HCT116 (cell line): ENCODE measurements around the gene GATAD1. TPM values are rescaled to one million over a fixed set of nuclear protein-coding genes. Genes with fewer than 3 reads are reported as not detected.

Source experiments
- ATAC-seq: fragments of 200-7000 bp; cut with Tn5 transposase; 2 replicates; pipeline ENCODE4 v1.9.1; 2020; ENCODE audit warnings: mild to moderate bottlenecking, moderate library complexity
- BruUV-seq: library from RNA; stranded (reverse); fragments of 400-500 nt; replicated peaks from 2 replicates; lab custom pipeline; 2021; lab: Mats Ljungman, UMichigan
- CTCF ChIA-PET: fragments of 300-600 bp; sonication (Branson Sonifier 250); formaldehyde crosslinking; loops from one replicate; lab custom pipeline; 2021; ENCODE audit warnings: antibody characterized with exemption; lab: Charles Lee
- POLR2A ChIA-PET: fragments of 300-600, 350-600 bp; sonication (Branson Sonifier 250); formaldehyde crosslinking; loops from one replicate; lab custom pipeline; 2021; ENCODE audit warnings: antibody characterized with exemption; lab: Charles Lee
- RAD21 ChIA-PET, 2 experiments: fragments of 300-600 bp; sonication (Branson Sonifier 250); formaldehyde crosslinking; loops; one replicate each; lab custom pipeline; 2023; ENCODE audit warnings: low total read pairs in 2 of 2; ENCODE audit not compliant: uncharacterized antibody in 2 of 2, unreplicated experiment in 2 of 2, low non-redundant PET in 1 of 2; lab: Charles Lee
- DNase-seq: peaks from one replicate; pipeline ENCODE4 v3.0.0-alpha.2; 2010; ENCODE audit warnings: low read depth, low spot score
- H2AFZ ChIP-seq: fragments of 200-600 bp; shearing (Covaris generic), sonication (generic); 2 replicates; pipeline ENCODE4 v1.6.1; 2017; ENCODE audit warnings: low read depth, mixed run types, mixed read lengths, antibody characterized with exemption, low read length; ENCODE audit not compliant: poor library complexity, severe bottlenecking
- H3K27ac ChIP-seq: 2 replicates; pipeline ENCODE4 v1.5.1; 2012; ENCODE audit warnings: low read depth, low read length
- H3K27me3 ChIP-seq: fragments of 200-600 bp; sonication (generic); 2 replicates; pipeline ENCODE4 v1.6.1; 2016; ENCODE audit warnings: mixed run types, low read length, mixed read lengths; ENCODE audit not compliant: insufficient read depth
- H3K36me3 ChIP-seq, 2 experiments: fragments of 200-500 bp in 1 of 2; fragments of 200-600 bp in 1 of 2; sonication (Bioruptor generic) in 1 of 2; sonication (generic) in 1 of 2; 2 replicates each; pipeline versions ENCODE4 v1.5.1 to v1.6.1; 2014 to 2016; ENCODE audit warnings: low read length in 2 of 2, inconsistent platforms in 1 of 2, mixed read lengths in 1 of 2, mixed run types in 1 of 2; ENCODE audit not compliant: insufficient read depth in 2 of 2, control insufficient read depth in 1 of 2
- H3K4me1 ChIP-seq, 2 experiments: fragments of 200-600 bp in 1 of 2; sonication (generic) in 1 of 2; 2 replicates each; pipeline versions ENCODE4 v1.5.1 to v1.6.1; 2012 to 2017; ENCODE audit warnings: low read length in 2 of 2, inconsistent platforms in 1 of 2, mild to moderate bottlenecking in 1 of 2, mixed read lengths in 1 of 2, mixed run types in 1 of 2, moderate library complexity in 1 of 2; ENCODE audit not compliant: insufficient read depth in 2 of 2, control insufficient read depth in 1 of 2
- H3K4me2 ChIP-seq: fragments of 200-600 bp; sonication (generic); 2 replicates; pipeline ENCODE4 v1.6.1; 2017; ENCODE audit warnings: mixed run types, low read length, mixed read lengths
- H3K4me3 ChIP-seq, 2 experiments: fragments of 200-600 bp in 1 of 2; sonication (generic) in 1 of 2; replicated peaks in 1 of 2; 2 replicates each; pipeline ENCODE4 v1.5.1; 2011 to 2016; ENCODE audit warnings: low read length in 2 of 2, control low read depth in 1 of 2, low read depth in 1 of 2, mild to moderate bottlenecking in 1 of 2, mixed read lengths in 1 of 2, mixed run types in 1 of 2
- H3K79me2 ChIP-seq: fragments of 200-600 bp; sonication (generic); 2 replicates; pipeline ENCODE4 v1.6.1; 2017; ENCODE audit warnings: mild to moderate bottlenecking, mixed run types, low read length, moderate library complexity, mixed read lengths; ENCODE audit not compliant: insufficient read depth
- H3K9ac ChIP-seq: fragments of 200-600 bp; sonication (generic); 2 replicates; pipeline ENCODE4 v1.6.1; 2016; ENCODE audit warnings: low read length, mixed read lengths
- H3K9me2 ChIP-seq: fragments of 200-600 bp; sonication (generic), shearing (Covaris generic); 2 replicates; pipeline ENCODE4 v1.6.1; 2017; ENCODE audit warnings: mixed run types, mild to moderate bottlenecking, moderate library complexity; ENCODE audit not compliant: insufficient read depth
- H3K9me3 ChIP-seq, 2 experiments: fragments of 200-500 bp in 1 of 2; fragments of 200-600 bp in 1 of 2; sonication (Bioruptor generic) in 1 of 2; sonication (generic) in 1 of 2; 2 replicates each; pipeline ENCODE4 v1.6.1; 2014 to 2017; ENCODE audit warnings: low read length in 2 of 2, mixed read lengths in 2 of 2, inconsistent platforms in 1 of 2, low read depth in 1 of 2, mild to moderate bottlenecking in 1 of 2, mixed run types in 1 of 2, moderate library complexity in 1 of 2; ENCODE audit not compliant: control insufficient read depth in 1 of 2, insufficient read depth in 1 of 2
- H4K20me1 ChIP-seq: fragments of 200-600 bp; sonication (generic), shearing (Covaris generic); 2 replicates; pipeline ENCODE4 v1.6.1; 2017; ENCODE audit warnings: mixed run types, mild to moderate bottlenecking, moderate library complexity; ENCODE audit not compliant: insufficient read depth
- ATF3 ChIP-seq: IDR thresholded peaks from 2 replicates; pipeline ENCODE4 v1.6.1; 2012
- CBX3 ChIP-seq: IDR thresholded peaks from 2 replicates; pipeline ENCODE4 v1.6.1; 2012; ENCODE audit warnings: low read depth
- EGR1 ChIP-seq: IDR thresholded peaks from 2 replicates; pipeline ENCODE4 v1.6.1; 2012; ENCODE audit warnings: low read depth
- ELF1 ChIP-seq: IDR thresholded peaks from 2 replicates; pipeline ENCODE4 v1.6.1; 2012; ENCODE audit warnings: low read depth, borderline replicate concordance
- EZH2phosphoT487 ChIP-seq: fragments of 200-600 bp; IDR thresholded peaks from 2 replicates; pipeline ENCODE4 v1.6.1; 2018; ENCODE audit warnings: antibody characterized with exemption, borderline replicate concordance
- FOSL1 ChIP-seq: IDR thresholded peaks from 2 replicates; pipeline ENCODE4 v1.6.1; 2012; ENCODE audit warnings: low read depth
- JUND ChIP-seq: IDR thresholded peaks from 2 replicates; pipeline ENCODE4 v1.6.1; 2012
- MAX ChIP-seq: IDR thresholded peaks from 2 replicates; pipeline ENCODE4 v1.6.1; 2012
- POLR2A ChIP-seq: IDR thresholded peaks from 2 replicates; pipeline ENCODE4 v1.7.0; 2011; ENCODE audit warnings: borderline replicate concordance; ENCODE audit not compliant: insufficient read depth, insufficient read length; ENCODE audit errors: extremely low read depth
- POLR2AphosphoS5 ChIP-seq: IDR thresholded peaks from 2 replicates; pipeline ENCODE4 v1.6.1; 2011; ENCODE audit warnings: mild to moderate bottlenecking, low read depth, low read length, moderate library complexity
- SRF ChIP-seq: IDR thresholded peaks from 2 replicates; pipeline ENCODE4 v1.6.1; 2012; ENCODE audit warnings: low read depth
- TCF7L2 ChIP-seq: IDR thresholded peaks from 2 replicates; pipeline ENCODE4 v1.7.0; 2011; ENCODE audit warnings: borderline replicate concordance, inconsistent platforms; ENCODE audit not compliant: insufficient read depth, insufficient read length; ENCODE audit errors: extremely low read depth
- ZBTB33 ChIP-seq: IDR thresholded peaks from 2 replicates; pipeline ENCODE4 v1.6.1; 2011; ENCODE audit warnings: mild to moderate bottlenecking, low read length, moderate library complexity; ENCODE audit not compliant: insufficient replicate concordance; ENCODE audit errors: extremely low read depth
- ZFX ChIP-seq: fragments of 450-650 bp; IDR thresholded peaks from 2 replicates; pipeline ENCODE4 v1.6.1; 2017
- intact Hi-C: fragments of 100-400 bp; cut with micrococcal nuclease; formaldehyde crosslinking; loops from 2 replicates; pipeline ENCODE4 v1.10.0; 2022
- total RNA-seq: library from RNA; stranded (reverse); gene quantifications from one replicate; pipeline ENCODE4 v1.2.1, GENCODE V29; 2021; ENCODE audit not compliant: unreplicated experiment

GATAD1 gene
- total RNA-seq, 1 experiment from 2014 or later = 23.9 TPM

GRCh38 chr7:92478095-92478494, 30.8 kb downstream of the GATAD1 start:
- Histone ChIP-seq H3K9ac (no peak overlapping the region), H3K27ac (no peak overlapping the region), H3K4me1 (no peaks in the 10 kb centered on the region), H3K36me3 (no peaks in the 10 kb centered on the region), H3K9me2 (no peaks in the 10 kb centered on the region)
- ChIA-PET CTCF (no interaction called here), POLR2A (no interaction called here), RAD21 (no interaction called here)
- intact Hi-C loops = no loop called here
- no TSS peak for BruUV-seq
- TF ChIP-seq SRF (no peak), ZBTB33 (no peak), ZFX (no peak), ATF3 (no peak), JUND (no peak), EGR1 (no peak), MAX (no peak), POLR2AphosphoS5 (no peak)
- TF ChIP-seq, all 23 proteins: peak for 0
- Histone ChIP-seq H3K9me3 (no peaks in the 10 kb centered on the region), H3K4me3 (no peak overlapping the region), H3K4me2 (no peak overlapping the region), H4K20me1 (no peaks in the 10 kb centered on the region), H2AFZ (no peak overlapping the region), H3K79me2 (no peaks in the 10 kb centered on the region), H3K27me3 (no peaks in the 10 kb centered on the region)
- DNase-seq = no peak
- no peak for ATAC-seq

GRCh38 chr7:92478711-92479110, 31.4 kb downstream of the GATAD1 start:
- no peak for DNase-seq
- RAD21 ChIA-PET = no interaction called here
- BruUV-seq = no TSS peak
- no peaks in the 10 kb centered on the region for H3K9me3 ChIP-seq
- ATAC-seq = no peak
- CTCF ChIA-PET = no interaction called here
- no peak overlapping the region for H3K9ac ChIP-seq
- no peaks in the 10 kb centered on the region for H3K27me3 ChIP-seq
- no peaks in the 10 kb centered on the region for H4K20me1 ChIP-seq
- H2AFZ ChIP-seq = no peak overlapping the region
- H3K4me3 ChIP-seq = no peak overlapping the region
- POLR2A ChIA-PET = no interaction called here
- H3K4me2 ChIP-seq = no peak overlapping the region
- no peak overlapping the region for H3K27ac ChIP-seq
- no peaks in the 10 kb centered on the region for H3K4me1 ChIP-seq
- H3K36me3 ChIP-seq = no peaks in the 10 kb centered on the region
- H3K79me2 ChIP-seq = no peaks in the 10 kb centered on the region
- intact Hi-C loops = no loop called here
- H3K9me2 ChIP-seq = no peaks in the 10 kb centered on the region
- TF ChIP-seq ELF1 = no peak
- no peak for TF ChIP-seq FOSL1
- no peak for TF ChIP-seq TCF7L2
- TF ChIP-seq EGR1 = no peak
- TF ChIP-seq CBX3 = no peak
- TF ChIP-seq POLR2A = no peak
- TF ChIP-seq EZH2phosphoT487 = no peak
- no peak for TF ChIP-seq JUND
- no peak for TF ChIP-seq ATF3
- TF ChIP-seq POLR2AphosphoS5 = no peak
- no peak for TF ChIP-seq MAX
